ENCODE data around the gene OPRM1.

Gene OPRM1

GRCh38 chr6:154125421-154125820, 86.4 kb downstream of the OPRM1 start:
- peaks cover 6 to 7% of the 10 kb centered on the region in 2 experiments for H3K4me1 ChIP-seq (ENCODE audit: control insufficient read depth in 1 of 2, insufficient read depth in 1 of 2, low read depth in 1 of 2, low read length in 1 of 2)
- no peak for TF ChIP-seq CTCF (IDR thresholded peaks at IDR 0.05)
- no peaks in the 10 kb centered on the region for H3K36me3 ChIP-seq
- H3K27ac ChIP-seq: no peak overlapping the region
- no peaks in the 10 kb centered on the region for H3K27me3 ChIP-seq
- H3K9me3 ChIP-seq: no peaks in the 10 kb centered on the region
- no peak overlapping the region for H3K4me3 ChIP-seq (ENCODE audit: low read depth in 1 of 2, low read length in 1 of 2)

GRCh38 chr6:154127657-154128056, 88.6 kb downstream of the OPRM1 start:
- TF ChIP-seq CTCF (IDR thresholded peaks at IDR 0.05): no peak
- H3K9me3 ChIP-seq: no peaks in the 10 kb centered on the region
- no peak overlapping the region for H3K4me3 ChIP-seq (ENCODE audit: low read depth in 1 of 2, low read length in 1 of 2)
- H3K36me3 ChIP-seq: no peaks in the 10 kb centered on the region
- H3K4me1 ChIP-seq (ENCODE audit: control insufficient read depth in 1 of 2, insufficient read depth in 1 of 2, low read depth in 1 of 2, low read length in 1 of 2): peaks cover 6 to 7% of the 10 kb centered on the region in 2 experiments
- H3K27me3 ChIP-seq: no peaks in the 10 kb centered on the region
- H3K27ac ChIP-seq: no peak overlapping the region

GRCh38 chr6:154134471-154135147, 95.6 kb downstream of the OPRM1 start:
- Histone ChIP-seq H3K36me3 (no peaks in the 10 kb centered on the region), H3K27me3 (no peaks in the 10 kb centered on the region), H3K9me3 (no peaks in the 10 kb centered on the region), H3K27ac (no peak overlapping the region), H3K4me3 (ENCODE audit: low read depth in 1 of 2, low read length in 1 of 2) (no peak overlapping the region), H3K4me1 (ENCODE audit: control insufficient read depth in 1 of 2, insufficient read depth in 1 of 2, low read depth in 1 of 2, low read length in 1 of 2) (no peaks in the 10 kb centered on the region)
- TF ChIP-seq CTCF (IDR thresholded peaks at IDR 0.05): no peak

- no peak for TF ChIP-seq CTCF (IDR thresholded peaks at IDR 0.05)
- Histone ChIP-seq H3K27ac (no peak overlapping the region), H3K4me1 (ENCODE audit: control insufficient read depth in 1 of 2, insufficient read depth in 1 of 2, low read depth in 1 of 2, low read length in 1 of 2) (no peaks in the 10 kb centered on the region)
These were observed 99.8 kb downstream of the OPRM1 start for GRCh38 chr6:154138793-154139192.

GRCh38 chr6:154139892-154140291, 100.9 kb downstream of the OPRM1 start:
- Histone ChIP-seq H3K9me3 (no peaks in the 10 kb centered on the region), H3K36me3 (no peaks in the 10 kb centered on the region)

More at GRCh38 chr6:154138793-154139192, 99.8 kb downstream of the OPRM1 start:
- Histone ChIP-seq H3K36me3 (no peaks in the 10 kb centered on the region), H3K9me3 (no peaks in the 10 kb centered on the region), H3K4me3 (ENCODE audit: low read depth in 1 of 2, low read length in 1 of 2) (no peak overlapping the region), H3K27me3 (no peaks in the 10 kb centered on the region)

More at GRCh38 chr6:154139892-154140291, 100.9 kb downstream of the OPRM1 start:
- no peak overlapping the region for H3K27ac ChIP-seq
- no peaks in the 10 kb centered on the region for H3K27me3 ChIP-seq
- no peak overlapping the region for H3K4me3 ChIP-seq (ENCODE audit: low read depth in 1 of 2, low read length in 1 of 2)
- TF ChIP-seq CTCF (IDR thresholded peaks at IDR 0.05): no peak
- H3K4me1 ChIP-seq (ENCODE audit: control insufficient read depth in 1 of 2, insufficient read depth in 1 of 2, low read depth in 1 of 2, low read length in 1 of 2): no peaks in the 10 kb centered on the region
